ENCODE results near the gene CFAP97D2.

- TF ChIP-seq, protein P1, sequence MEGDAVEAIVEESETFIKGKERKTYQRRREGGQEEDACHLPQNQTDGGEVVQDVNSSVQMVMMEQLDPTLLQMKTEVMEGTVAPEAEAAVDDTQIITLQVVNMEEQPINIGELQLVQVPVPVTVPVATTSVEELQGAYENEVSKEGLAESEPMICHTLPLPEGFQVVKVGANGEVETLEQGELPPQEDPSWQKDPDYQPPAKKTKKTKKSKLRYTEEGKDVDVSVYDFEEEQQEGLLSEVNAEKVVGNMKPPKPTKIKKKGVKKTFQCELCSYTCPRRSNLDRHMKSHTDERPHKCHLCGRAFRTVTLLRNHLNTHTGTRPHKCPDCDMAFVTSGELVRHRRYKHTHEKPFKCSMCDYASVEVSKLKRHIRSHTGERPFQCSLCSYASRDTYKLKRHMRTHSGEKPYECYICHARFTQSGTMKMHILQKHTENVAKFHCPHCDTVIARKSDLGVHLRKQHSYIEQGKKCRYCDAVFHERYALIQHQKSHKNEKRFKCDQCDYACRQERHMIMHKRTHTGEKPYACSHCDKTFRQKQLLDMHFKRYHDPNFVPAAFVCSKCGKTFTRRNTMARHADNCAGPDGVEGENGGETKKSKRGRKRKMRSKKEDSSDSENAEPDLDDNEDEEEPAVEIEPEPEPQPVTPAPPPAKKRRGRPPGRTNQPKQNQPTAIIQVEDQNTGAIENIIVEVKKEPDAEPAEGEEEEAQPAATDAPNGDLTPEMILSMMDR (IDR thresholded peaks at IDR 0.05) = no peak
- TF ChIP-seq POLR2A (IDR thresholded peaks at IDR 0.05) (no peak), POLR2AphosphoS5 (IDR thresholded peaks at IDR 0.05; ENCODE audit: insufficient read depth in 1 of 2, low read depth in 1 of 2) (no peak)
These were observed 29.1 kb downstream of the CFAP97D2 start for GRCh38 chr13:114208134-114208533.

All from vagina (tissue), 2 donors.